Measurements from ENCODE around the gene PAPPA.

PAPPA gene

DNA sequence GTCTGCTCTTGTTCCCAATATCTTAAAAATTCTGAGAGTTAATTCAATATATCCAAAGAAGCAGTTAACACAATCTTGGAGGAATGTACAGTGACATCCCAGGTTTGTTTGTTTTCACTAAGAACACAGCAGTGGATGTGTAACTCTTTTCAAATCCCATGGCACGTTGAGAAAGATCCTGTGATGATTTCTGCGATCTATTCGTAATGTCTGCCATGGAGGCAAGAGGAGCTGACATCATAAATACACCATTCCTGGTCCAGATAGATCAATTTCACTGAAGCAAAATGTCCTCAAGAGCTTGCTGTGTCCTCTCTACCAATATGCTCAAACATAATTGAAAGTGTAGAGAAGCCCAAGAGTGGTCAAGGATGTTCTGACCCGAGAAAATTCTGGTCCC is 280.7 kb downstream of the PAPPA start:
- no peak for DNase-seq

DNA sequence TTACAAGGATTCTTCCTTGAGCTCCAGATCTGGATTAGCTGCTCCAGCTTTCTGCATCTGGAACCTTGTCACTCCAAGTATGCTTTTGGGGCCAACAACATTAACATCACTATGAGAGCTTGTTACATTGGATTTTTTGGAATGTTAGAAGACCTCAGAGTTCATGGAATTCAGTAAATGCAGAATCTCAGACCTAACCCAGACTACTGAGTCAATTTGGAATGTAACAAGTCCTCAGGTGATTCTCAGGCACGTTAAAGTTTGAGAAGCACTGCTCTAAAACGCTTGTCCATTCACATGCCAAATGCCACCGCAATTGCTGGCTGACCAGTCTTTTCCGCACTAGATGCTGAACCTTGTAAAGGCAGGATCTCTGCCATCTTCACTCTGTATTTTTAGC is 282.1 kb downstream of the PAPPA start:
- no peak for DNase-seq

DNA sequence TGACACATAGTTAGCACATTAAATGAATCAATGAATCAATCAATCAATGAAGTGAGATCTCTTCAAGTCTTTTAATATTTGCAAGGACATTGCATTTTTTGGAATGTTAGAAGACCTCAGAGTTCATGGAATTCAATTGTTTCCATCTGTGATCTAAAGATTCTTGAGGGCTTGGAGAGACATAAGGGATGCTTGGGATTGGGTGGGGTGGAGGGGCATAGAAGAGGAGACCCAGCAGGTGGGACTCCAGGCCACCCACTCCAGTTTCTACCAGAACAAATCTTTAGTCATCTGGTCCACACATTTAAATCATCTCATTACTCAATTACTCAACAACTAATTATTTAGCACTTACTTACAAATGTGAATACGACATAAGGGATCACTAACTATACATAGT is 282.5 kb downstream of the PAPPA start:
- no peak for DNase-seq

DNA sequence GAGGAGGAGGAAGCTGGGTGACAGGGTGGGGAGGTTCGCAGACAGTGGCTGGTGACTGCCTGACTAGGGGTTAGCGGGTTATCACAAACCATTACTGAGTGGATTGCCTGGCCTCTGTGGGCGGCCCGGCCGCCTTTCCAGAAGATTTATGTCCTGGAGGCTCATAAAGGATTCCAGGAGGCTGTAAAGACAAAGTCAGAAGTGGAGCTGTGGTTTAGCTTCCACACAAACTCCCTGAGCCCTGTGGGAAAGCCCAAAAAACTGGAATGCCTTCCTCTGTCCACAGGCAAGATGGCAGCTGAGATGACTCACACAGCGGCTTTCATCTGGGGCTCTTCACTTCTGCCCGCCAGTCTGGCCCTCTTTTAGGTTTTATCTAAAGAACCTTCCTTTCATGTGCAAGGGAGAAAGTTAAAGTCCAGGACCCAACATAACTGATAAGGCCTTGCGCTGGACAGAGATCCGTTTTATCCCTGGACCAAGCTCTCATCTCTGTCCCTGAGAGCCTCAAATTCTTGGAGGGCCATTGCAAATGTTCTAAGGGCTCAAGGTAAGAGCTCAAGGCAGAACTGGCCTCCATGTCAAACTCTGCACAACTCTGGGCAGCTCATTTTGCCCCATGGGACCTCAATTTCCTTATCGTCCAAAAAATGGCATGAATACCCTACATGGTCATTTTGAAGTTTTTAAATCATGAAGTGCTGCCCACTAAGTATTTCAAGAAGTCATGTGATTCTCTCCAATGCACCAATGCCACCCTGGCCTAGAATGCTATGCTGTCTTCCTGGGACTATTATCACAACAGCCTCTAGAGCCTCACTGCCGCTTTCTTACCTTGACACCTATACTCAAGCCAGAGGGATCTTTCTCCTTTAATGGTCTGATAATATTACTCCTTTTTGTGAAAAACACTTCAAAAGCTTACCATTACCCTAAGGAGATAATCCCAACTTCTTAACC is 284.1 kb downstream of the PAPPA start:
- DNase-seq, result no peak

DNA sequence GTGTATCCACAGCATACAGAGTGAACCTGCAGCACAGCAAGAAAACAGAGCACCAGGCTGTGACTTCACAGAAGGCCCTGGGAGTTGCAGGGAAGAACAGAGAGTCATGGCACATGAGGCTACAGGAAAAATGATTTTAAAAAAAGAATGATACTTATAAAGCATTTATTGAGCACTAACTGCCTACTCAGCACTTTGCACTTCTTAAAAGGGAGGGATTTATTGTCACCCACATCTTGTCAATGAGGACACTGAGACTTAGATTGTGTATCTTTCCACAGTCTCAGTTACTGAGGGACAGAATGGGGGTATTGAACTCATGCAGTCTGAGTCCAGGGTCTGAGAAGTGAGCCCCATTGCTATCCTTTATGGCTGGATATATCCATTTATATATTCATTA is 288.9 kb downstream of the PAPPA start:
- no peak for DNase-seq

DNA sequence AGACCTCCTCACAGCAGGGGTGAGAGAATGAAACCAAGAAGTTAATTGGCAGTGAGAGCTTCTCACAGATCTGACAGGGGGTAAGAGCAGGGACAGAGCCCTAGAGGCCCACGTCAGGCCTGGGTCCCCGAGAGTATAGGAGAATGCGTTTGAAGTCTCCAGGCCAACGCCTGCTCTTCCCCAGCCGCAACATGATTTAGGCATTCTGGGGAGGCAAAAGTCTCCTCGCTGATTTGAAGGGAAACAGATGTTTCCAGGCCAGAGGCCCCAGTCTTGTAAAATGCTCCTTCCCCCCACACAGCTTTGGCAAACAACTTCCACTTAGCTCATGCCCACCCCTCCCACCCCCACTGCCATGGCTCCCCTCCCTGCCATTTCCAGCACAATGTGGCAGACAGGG is 294.3 kb downstream of the PAPPA start:
- no peak for DNase-seq

DNA sequence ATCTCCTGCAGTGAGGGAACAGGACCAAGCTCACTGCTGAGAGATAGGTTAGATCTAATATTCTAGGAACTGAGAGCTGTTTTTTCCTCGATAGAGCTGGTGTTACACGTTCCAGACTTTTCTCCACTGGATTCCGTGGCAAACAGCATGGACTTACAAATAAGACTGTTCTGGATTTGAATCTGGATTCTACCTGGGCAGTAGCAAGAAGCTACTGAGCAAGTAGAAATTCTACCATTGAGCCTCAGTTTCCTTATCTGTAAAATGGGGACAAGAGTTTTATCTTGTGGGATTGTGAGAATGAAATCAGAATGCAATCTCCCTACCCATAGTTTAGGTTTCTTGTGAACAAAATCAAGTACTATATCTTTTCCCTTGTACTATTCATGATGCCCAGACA is 294.8 kb downstream of the PAPPA start:
- DNase-seq, result no peak

DNA sequence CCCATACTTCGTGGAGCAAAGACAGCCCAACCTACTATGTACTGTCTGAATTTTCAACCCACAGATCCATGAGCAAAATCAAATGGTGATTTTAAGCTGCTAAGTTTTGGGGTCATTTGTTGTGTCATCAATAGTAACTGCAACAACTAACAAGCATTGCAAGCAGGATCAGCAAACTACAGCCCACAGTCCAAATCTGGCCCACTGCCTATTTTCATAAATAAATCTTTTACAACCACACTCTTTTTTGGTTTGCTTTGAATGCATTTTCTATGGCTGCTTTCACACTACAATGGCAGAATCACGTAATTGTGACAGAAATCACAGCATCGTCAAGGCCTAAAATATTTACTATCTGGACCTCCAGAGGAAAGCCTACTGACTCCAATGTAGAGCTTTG is 296.4 kb downstream of the PAPPA start:
- DNase-seq, result no peak

DNA sequence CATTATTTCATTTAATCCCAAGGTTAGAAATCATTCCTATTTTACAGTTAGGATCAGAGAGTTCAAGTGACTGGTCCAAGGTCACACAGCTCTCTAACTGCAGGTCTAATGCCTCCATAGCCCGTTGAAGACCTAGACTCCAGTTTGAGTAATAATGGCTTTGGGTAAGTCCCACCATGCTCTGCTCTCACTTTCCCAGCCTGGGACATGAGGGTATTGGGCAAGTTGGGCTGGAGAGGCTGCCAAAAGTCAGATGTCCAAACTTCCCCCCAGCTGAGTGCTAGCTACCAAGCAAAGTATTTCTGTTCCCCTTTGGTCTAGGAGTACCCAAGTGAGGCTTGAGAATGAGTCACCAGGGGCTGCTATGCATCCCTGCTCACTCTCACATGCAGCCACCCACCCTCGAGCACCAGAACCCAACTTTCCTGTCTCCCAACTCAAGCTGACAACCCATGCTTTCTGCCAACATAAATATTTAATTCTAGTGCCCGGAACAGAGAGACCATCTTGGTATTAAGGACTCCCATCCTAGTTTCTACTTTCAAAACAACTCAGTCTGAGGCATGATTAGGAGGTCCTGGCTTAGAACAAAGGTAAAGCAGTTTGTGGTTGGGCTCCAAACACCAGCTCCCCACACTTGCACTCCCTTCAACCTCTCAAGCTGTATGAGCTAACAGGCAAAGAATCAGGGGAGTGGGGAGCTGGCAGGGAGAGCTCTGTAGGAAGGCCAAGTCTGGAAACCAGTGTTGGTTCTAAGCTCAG is 297.0 kb downstream of the PAPPA start:
- DNase-seq, result no peak

DNA sequence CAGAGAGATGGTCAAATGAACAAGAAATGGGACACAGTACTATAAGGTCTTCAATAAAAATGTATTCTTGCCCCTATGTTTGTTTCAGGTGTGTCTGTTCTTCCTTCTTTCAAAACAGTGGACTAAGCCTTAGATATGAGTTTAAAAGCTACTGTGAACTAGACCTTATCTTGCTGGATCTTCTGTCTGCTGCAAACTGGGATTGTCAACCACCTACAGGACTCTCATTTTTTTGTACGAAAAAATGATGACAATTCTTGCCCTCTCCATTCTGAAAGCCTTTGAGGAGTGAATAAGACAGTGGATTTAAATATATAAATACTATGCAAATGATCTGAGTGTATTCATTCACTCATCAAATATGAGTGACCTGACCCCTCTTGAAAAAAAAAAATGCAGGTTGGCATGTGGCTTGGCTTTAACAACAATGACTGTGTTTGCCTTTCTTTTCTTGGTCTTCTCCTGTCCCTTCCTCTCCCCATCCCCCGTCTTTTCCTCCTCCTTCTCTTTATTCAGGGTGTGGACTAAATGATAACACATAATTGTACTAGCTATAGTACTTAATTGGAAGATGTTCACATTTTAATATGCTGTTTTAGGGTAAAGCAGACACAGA is 298.0 kb downstream of the PAPPA start:
- DNase-seq, result no peak
